HEK293 (cell line): Measurements from ENCODE around the gene NDUFA3.
A peak's percentile ranks its signal among the peaks of the same experiment; 100 is the strongest.

Experiments
- CTCF ChIA-PET: fragments of 350-600 bp; formaldehyde crosslinking; extraction: SDS; loops from one replicate; lab custom pipeline; 2021; ENCODE audit warnings: antibody characterized with exemption; lab: Yijun Ruan, JAX
- POLR2A ChIA-PET: fragments of 300-600 bp; formaldehyde crosslinking; extraction: SDS; loops from one replicate; lab custom pipeline; 2020; ENCODE audit warnings: antibody characterized with exemption, inconsistent platforms; lab: Yijun Ruan, JAX
- H3K27ac ChIP-seq: fragments of 200-500 bp; sonication (Bioruptor generic); 2 replicates; pipeline ENCODE4 v1.5.1; 2014; ENCODE audit warnings: low read depth, low read length, control low read depth, inconsistent platforms; ENCODE audit errors: extremely low read depth
- H3K36me3 ChIP-seq, 2 experiments: fragments of 200-500 bp in 1 of 2; sonication (Bioruptor generic) in 1 of 2; 1 replicate in 1 of 2; 2 replicates in 1 of 2; pipeline ENCODE4 v1.5.1; 2014 to 2017; ENCODE audit warnings: inconsistent platforms in 2 of 2, low read length in 2 of 2; ENCODE audit not compliant: control insufficient read depth in 2 of 2, insufficient read depth in 1 of 2
- H3K4me1 ChIP-seq: fragments of 200-500 bp; sonication (Bioruptor generic); 2 replicates; pipeline ENCODE4 v1.5.1; 2014; ENCODE audit warnings: mild to moderate bottlenecking, low read length, inconsistent platforms; ENCODE audit not compliant: control insufficient read depth, insufficient read depth
- H3K4me3 ChIP-seq: 2 replicates; pipeline ENCODE4 v1.5.1; 2011; ENCODE audit warnings: low read depth, mild to moderate bottlenecking, control low read depth, low read length, moderate library complexity
- H3K9me3 ChIP-seq: fragments of 200-500 bp; sonication (Bioruptor generic); 2 replicates; pipeline ENCODE4 v1.5.1; 2014; ENCODE audit warnings: low read depth, low read length, inconsistent platforms; ENCODE audit not compliant: control insufficient read depth, insufficient read depth
- EGR2 ChIP-seq: fragments of 450-650 bp; formaldehyde crosslinking; IDR thresholded peaks from 2 replicates; pipeline ENCODE4 v1.5.1; 2016; ENCODE audit warnings: low read depth, missing biosample characterization, missing genetic modification characterization
- HOXA7 ChIP-seq: sonication (generic); formaldehyde crosslinking; IDR thresholded peaks from 2 replicates; pipeline ENCODE4 v1.8.1; 2022; ENCODE audit warnings: missing genetic modification reagents, borderline replicate concordance
- KLF16 ChIP-seq: fragments of 450-650 bp; formaldehyde crosslinking; IDR thresholded peaks from 2 replicates; pipeline ENCODE4 v1.5.1; 2017; ENCODE audit warnings: missing biosample characterization, missing genetic modification characterization
- RBAK ChIP-seq: fragments of 450-650 bp; formaldehyde crosslinking; IDR thresholded peaks from 2 replicates; pipeline ENCODE4 v1.5.1; 2016; ENCODE audit warnings: missing biosample characterization, missing genetic modification characterization
- YY2 ChIP-seq: fragments of 450-650 bp; formaldehyde crosslinking; IDR thresholded peaks from 2 replicates; pipeline ENCODE4 v1.5.1; 2016; ENCODE audit warnings: missing biosample characterization, missing genetic modification characterization
- ZBTB11 ChIP-seq: fragments of 450-650 bp; formaldehyde crosslinking; conservative IDR thresholded peaks from 2 replicates; pipeline ENCODE4 v1.5.1; 2016; ENCODE audit warnings: low read depth, missing biosample characterization, missing genetic modification characterization
- ZFHX2 ChIP-seq: fragments of 450-650 bp; formaldehyde crosslinking; conservative IDR thresholded peaks from 2 replicates; pipeline ENCODE4 v1.5.1; 2016; ENCODE audit warnings: missing biosample characterization, missing genetic modification characterization
- ZNF140 ChIP-seq: fragments of 450-650 bp; formaldehyde crosslinking; IDR thresholded peaks from 2 replicates; pipeline ENCODE4 v1.5.1; 2016; ENCODE audit warnings: missing biosample characterization, missing genetic modification characterization
- ZNF16 ChIP-seq: fragments of 450-650 bp; formaldehyde crosslinking; IDR thresholded peaks from 2 replicates; pipeline ENCODE4 v1.5.1; 2016; ENCODE audit warnings: low read depth, missing biosample characterization, missing genetic modification characterization
- ZNF184 ChIP-seq: fragments of 450-650 bp; IDR thresholded peaks from 2 replicates; pipeline ENCODE4 v1.5.1; 2018; ENCODE audit warnings: missing biosample characterization, mild to moderate bottlenecking, missing genetic modification characterization
- ZNF274 ChIP-seq, 2 experiments: fragments of 200-500 bp in 1 of 2; fragments of 450-650 bp in 1 of 2; sonication (Bioruptor generic) in 1 of 2; formaldehyde crosslinking in 1 of 2; IDR thresholded peaks; 2 replicates each; pipeline versions ENCODE4 v1.5.1 to v1.6.1; 2014 to 2016; ENCODE audit warnings: borderline replicate concordance in 1 of 2, inconsistent platforms in 1 of 2, low read length in 1 of 2, missing biosample characterization in 1 of 2, missing genetic modification characterization in 1 of 2
- ZNF292 ChIP-seq: fragments of 450-650 bp; formaldehyde crosslinking; IDR thresholded peaks from 2 replicates; pipeline ENCODE4 v1.5.1; 2016; ENCODE audit warnings: low read depth, missing biosample characterization, missing genetic modification characterization, borderline replicate concordance
- ZNF398 ChIP-seq: fragments of 450-650 bp; formaldehyde crosslinking; IDR thresholded peaks from 2 replicates; pipeline ENCODE4 v1.5.1; 2017; ENCODE audit warnings: missing biosample characterization, missing genetic modification characterization
- ZNF473 ChIP-seq: fragments of 450-650 bp; formaldehyde crosslinking; IDR thresholded peaks from 2 replicates; pipeline ENCODE4 v1.5.1; 2017; ENCODE audit warnings: missing biosample characterization, missing genetic modification characterization
- ZNF521 ChIP-seq: fragments of 450-650 bp; formaldehyde crosslinking; IDR thresholded peaks from 2 replicates; pipeline ENCODE4 v1.5.1; 2017; ENCODE audit warnings: missing biosample characterization, mild to moderate bottlenecking, missing genetic modification characterization
- ZNF544 ChIP-seq: fragments of 450-650 bp; formaldehyde crosslinking; IDR thresholded peaks from 2 replicates; pipeline ENCODE4 v1.5.0; 2017; ENCODE audit warnings: missing biosample characterization, missing genetic modification characterization
- ZNF555 ChIP-seq: fragments of 450-650 bp; formaldehyde crosslinking; conservative IDR thresholded peaks from 2 replicates; pipeline ENCODE4 v1.5.1; 2017; ENCODE audit warnings: missing biosample characterization, mild to moderate bottlenecking, missing genetic modification characterization, inconsistent platforms
- ZNF558 ChIP-seq: fragments of 450-650 bp; formaldehyde crosslinking; IDR thresholded peaks from 2 replicates; pipeline ENCODE4 v1.5.1; 2016; ENCODE audit warnings: missing biosample characterization, missing genetic modification characterization
- ZNF596 ChIP-seq: fragments of 450-650 bp; IDR thresholded peaks from 2 replicates; pipeline ENCODE4 v1.5.0; 2018; ENCODE audit warnings: missing biosample characterization, mild to moderate bottlenecking, missing genetic modification characterization, moderate library complexity
- ZNF660 ChIP-seq: fragments of 450-650 bp; IDR thresholded peaks from 2 replicates; pipeline ENCODE4 v1.5.1; 2018; ENCODE audit warnings: missing biosample characterization, mild to moderate bottlenecking, missing genetic modification characterization
- ZNF704 ChIP-seq: fragments of 450-650 bp; formaldehyde crosslinking; IDR thresholded peaks from 2 replicates; pipeline ENCODE4 v1.5.1; 2016; ENCODE audit warnings: missing biosample characterization, missing genetic modification characterization
- ZSCAN16 ChIP-seq: fragments of 450-650 bp; formaldehyde crosslinking; IDR thresholded peaks from 2 replicates; pipeline ENCODE4 v1.5.1; 2016; ENCODE audit warnings: missing biosample characterization, missing genetic modification characterization

The NDUFA3 gene

GRCh38 chr19:54142166-54142780, 39.6 kb downstream of the NDUFA3 start:
- POLR2A ChIA-PET = interaction anchor here (0.6 to 1.1 kb wide), 3 partner anchors 10 to 31 kb away, joined by 3 to 5 read pairs (median 3); partner anchors contain the start of genes PRPF31 and TFPT
- Histone ChIP-seq H3K36me3 (peaks cover 47 to 88% of the 10 kb centered on the region in 2 experiments), H3K27ac (no peak overlapping the region), H3K9me3 (no peaks in the 10 kb centered on the region), H3K4me1 (peaks cover 5% of the 10 kb centered on the region), H3K4me3 (no peak overlapping the region)
- CTCF ChIA-PET = no interaction called here
- TF ChIP-seq ZNF521 (tag by site-specific recombination) (no peak), ZBTB11 (tag by site-specific recombination) (no peak), ZNF140 (tag by site-specific recombination) (no peak), ZNF558 (tag by site-specific recombination) (no peak), ZNF555 (tag by site-specific recombination) (no peak), RBAK (no peak), ZNF274 (IDR thresholded peaks at IDR 0.05; ENCODE audit: low read length) (no peak), ZNF274 (tag by site-specific recombination; IDR thresholded peaks at IDR 0.05; ENCODE audit: borderline replicate concordance) (no peak), HOXA7 (CRISPR knock-in tag) (no peak), ZNF398 (tag by site-specific recombination) (no peak)

- no peak overlapping the region for H3K27ac ChIP-seq
- CTCF ChIA-PET = interaction anchor here (0.6 kb wide), 1 partner anchor 14 kb away, joined by 3 read pairs; no protein-coding TSS in a partner anchor
- H3K9me3 ChIP-seq = no peaks in the 10 kb centered on the region
- H3K4me3 ChIP-seq = no peak overlapping the region
- H3K4me1 ChIP-seq = no peaks in the 10 kb centered on the region
- peaks cover 65 to 99% of the 10 kb centered on the region in 2 experiments for H3K36me3 ChIP-seq
- TF ChIP-seq EGR2 (tag by site-specific recombination) (peak; percentile 54; the same call in 1 of the 2 replicates), YY2 (tag by site-specific recombination) (no peak), ZFHX2 (tag by site-specific recombination) (peak; percentile 38)
- TF ChIP-seq, all 188 proteins: peak for 2
- POLR2A ChIA-PET = interaction anchor here (1.5 kb wide), 1 partner anchor 9 kb away, joined by 8 read pairs; the partner anchor contains the start of gene CNOT3
These were observed 43.0 kb downstream of the NDUFA3 start for GRCh38 chr19:54145541-54146158.

- Histone ChIP-seq H3K27ac (no peak overlapping the region), H3K9me3 (no peaks in the 10 kb centered on the region), H3K4me1 (no peaks in the 10 kb centered on the region), H3K36me3 (peaks cover 70 to 98% of the 10 kb centered on the region in 2 experiments), H3K4me3 (no peak overlapping the region)
- ChIA-PET POLR2A (interaction anchor here (3.9 to 8.0 kb wide), 2 partner anchors 9 to 11 kb away, joined by 23 to 87 read pairs; partner anchors contain the start of genes CNOT3 and LENG1), CTCF (no interaction called here)
- no peak for TF ChIP-seq ZNF544
- no peak for TF ChIP-seq KLF16 (tag by site-specific recombination)
- TF ChIP-seq ZNF473 (tag by site-specific recombination) = no peak
- no peak for TF ChIP-seq ZNF292 (tag by site-specific recombination)
- TF ChIP-seq ZNF184 (tag by site-specific recombination) = no peak
- no peak for TF ChIP-seq ZSCAN16 (tag by site-specific recombination)
- no peak for TF ChIP-seq ZNF596 (tag by site-specific recombination)
- TF ChIP-seq ZNF660 (tag by site-specific recombination) = no peak
- TF ChIP-seq ZNF704 (tag by site-specific recombination) = no peak
- no peak for TF ChIP-seq ZNF16 (tag by site-specific recombination)
These were observed 45.0 kb downstream of the NDUFA3 start for GRCh38 chr19:54147676-54148075.
